Bronchial epithelial cell (primary cell): ENCODE results near the gene CHN1. TPM values are rescaled to one million over a fixed set of nuclear protein-coding genes. Genes with fewer than 3 reads are reported as not detected.

Experiments used
- DNase-seq: peaks from one replicate; pipeline ENCODE4 v3.0.0-alpha.2; 2010; ENCODE audit warnings: low read depth
- FAIRE-seq: peaks from 2 replicates; lab custom pipeline; 2011; peaks lifted over from hg19 to GRCh38; lab: Jason Lieb, UNC
- H3K27me3 ChIP-seq: 2 replicates; pipeline ENCODE4 v1.5.1; 2011; ENCODE audit warnings: low read length; ENCODE audit not compliant: control insufficient read depth, insufficient read depth
- H3K36me3 ChIP-seq: 2 replicates; pipeline ENCODE4 v1.5.1; 2011; ENCODE audit warnings: low read length; ENCODE audit not compliant: control insufficient read depth, insufficient read depth
- H3K4me3 ChIP-seq: 2 replicates; pipeline ENCODE4 v1.5.1; 2011; ENCODE audit warnings: mild to moderate bottlenecking, low read depth, low read length, control low read depth
- CTCF ChIP-seq: IDR thresholded peaks from 2 replicates; pipeline ENCODE4 v1.5.1; 2011; ENCODE audit warnings: mild to moderate bottlenecking, moderate library complexity, low read length, control low read depth, inconsistent platforms; ENCODE audit not compliant: insufficient read depth, severe bottlenecking
- total RNA-seq: library from RNA; depleted of rRNA; stranded (reverse); fragments of >200 nt; gene quantifications from 2 replicates; pipeline ENCODE4 v1.2.1, GENCODE V29; 2014

CHN1 gene
- total RNA-seq, 1 donor from 2014 or later: 2.6 TPM

GRCh38 chr2:174914853-174915760, 90.1 kb downstream of the CHN1 start:
- DNase-seq (no peak), FAIRE-seq (no peak)
- Histone ChIP-seq H3K4me3 (no peak overlapping the region), H3K27me3 (no peaks in the 10 kb centered on the region), H3K36me3 (no peaks in the 10 kb centered on the region)
- TF ChIP-seq CTCF: no peak

- Histone ChIP-seq H3K36me3 (no peaks in the 10 kb centered on the region), H3K27me3 (no peaks in the 10 kb centered on the region), H3K4me3 (no peak overlapping the region)
- no peak for TF ChIP-seq CTCF
- FAIRE-seq: no peak
- DNase-seq: no peak
Measured at GRCh38 chr2:174908284-174908683, 96.9 kb downstream of the CHN1 start.

- no peak for TF ChIP-seq CTCF
- DNase-seq (no peak), FAIRE-seq (no peak)
- Histone ChIP-seq H3K27me3 (no peaks in the 10 kb centered on the region), H3K4me3 (no peak overlapping the region), H3K36me3 (no peaks in the 10 kb centered on the region)
Measured at GRCh38 chr2:174903264-174903556, 102.0 kb downstream of the CHN1 start.

GRCh38 chr2:174902506-174903263, 102.5 kb downstream of the CHN1 start:
- TF ChIP-seq CTCF: no peak
- DNase-seq (no peak), FAIRE-seq (no peak)
- Histone ChIP-seq H3K4me3 (no peak overlapping the region), H3K36me3 (no peaks in the 10 kb centered on the region), H3K27me3 (no peaks in the 10 kb centered on the region)

- FAIRE-seq (no peak), DNase-seq (no peak)
- Histone ChIP-seq H3K27me3 (no peaks in the 10 kb centered on the region), H3K36me3 (no peaks in the 10 kb centered on the region), H3K4me3 (no peak overlapping the region)
- no peak for TF ChIP-seq CTCF
Measured at GRCh38 chr2:174901075-174901474, 104.1 kb downstream of the CHN1 start.
